ENCODE data around the gene ASB7. TPM values are rescaled to one million over a fixed set of nuclear protein-coding genes. Genes with fewer than 3 reads are reported as not detected.
A peak's percentile ranks its signal among the peaks of the same experiment; 100 is the strongest.
"Not testable (repeated sequence)": the region's sequence is repeated elsewhere in the genome, so short reads cannot be mapped to it uniquely, and the experiment has no call there.

Gene ASB7
- total and polyA plus RNA-seq, 9 donors, result 6.3 to 9.6 (median 8.5) TPM

DNA sequence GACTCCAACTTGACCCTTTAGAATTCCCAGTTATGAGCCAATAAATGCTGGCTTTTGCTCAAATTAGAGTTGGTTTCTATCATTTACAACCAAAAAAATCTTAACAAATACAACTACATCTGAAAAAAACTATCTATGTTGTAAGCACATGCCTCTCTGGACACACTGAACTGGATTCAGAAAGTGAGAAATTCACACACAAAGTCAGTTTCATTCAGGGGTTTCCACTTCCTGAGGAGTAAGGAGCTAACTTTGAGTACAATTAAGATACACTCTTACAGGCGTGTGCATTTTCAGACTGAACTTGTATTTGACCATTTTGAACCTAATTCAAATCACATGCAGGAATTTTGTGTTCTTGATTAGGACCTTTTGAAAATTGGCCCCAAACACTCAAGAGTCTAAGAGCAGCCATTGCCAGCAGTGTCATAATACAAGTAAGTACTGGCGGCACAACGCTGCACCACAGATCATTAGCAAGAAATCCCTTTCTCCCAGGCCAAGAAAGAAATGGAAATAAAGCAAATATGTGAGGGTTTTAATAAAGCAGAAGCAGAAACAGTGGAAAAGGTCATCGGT, 31.6 kb upstream of the ASB7 start:
- Histone ChIP-seq H3K4me1 (ENCODE audit: control insufficient read depth, insufficient read depth, low read length) (no peaks in the 10 kb centered on the region), H3K27ac (ENCODE audit: low read length) (no peak overlapping the region), H3K27me3 (ENCODE audit: control insufficient read depth, insufficient read depth, low read length) (no peaks in the 10 kb centered on the region), H3K9me3 (replicated peaks; ENCODE audit: control insufficient read depth, low read depth, low read length) (no peaks in the 10 kb centered on the region), H3K4me3 (ENCODE audit: low read length) (no peak overlapping the region), H3K36me3 (ENCODE audit: control insufficient read depth, insufficient read depth, low read length) (peaks cover 24% of the 10 kb centered on the region)
- peak; percentile 30 for DNase-seq
- WGBS (ENCODE audit: insufficient coverage), result no CpG with 5 or more reads among the region's 4 CpGs

DNA sequence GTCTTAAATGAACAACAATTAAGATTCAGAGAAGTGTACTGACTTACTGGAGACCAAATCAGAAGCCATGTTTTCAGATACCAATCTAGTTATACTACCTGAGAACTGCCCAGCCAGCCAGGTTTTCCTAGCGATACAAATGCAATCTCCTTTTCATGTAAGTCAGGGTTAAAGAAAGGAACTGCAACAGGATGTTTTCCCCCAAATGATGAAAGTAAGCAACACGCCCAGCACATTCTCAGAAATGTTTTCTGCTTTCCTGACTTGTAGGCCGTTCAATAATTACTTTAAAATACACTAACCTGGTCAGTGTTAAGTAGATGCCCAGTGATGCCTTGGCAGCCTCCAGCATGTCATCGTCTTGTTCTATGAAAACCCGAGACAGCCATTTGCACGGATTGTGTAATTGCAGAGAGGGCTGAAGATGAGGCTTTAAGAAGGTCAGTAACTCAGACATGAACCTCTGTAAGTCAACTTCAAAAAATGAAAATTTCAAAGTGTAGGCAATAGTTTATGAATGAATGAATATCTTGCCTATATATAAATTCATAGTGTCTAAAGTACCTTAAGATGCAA, 30.7 kb upstream of the ASB7 start:
- Histone ChIP-seq H3K36me3 (ENCODE audit: control insufficient read depth, insufficient read depth, low read length) (peaks cover 24% of the 10 kb centered on the region), H3K4me1 (ENCODE audit: control insufficient read depth, insufficient read depth, low read length) (no peaks in the 10 kb centered on the region)
- no peak for DNase-seq

DNA sequence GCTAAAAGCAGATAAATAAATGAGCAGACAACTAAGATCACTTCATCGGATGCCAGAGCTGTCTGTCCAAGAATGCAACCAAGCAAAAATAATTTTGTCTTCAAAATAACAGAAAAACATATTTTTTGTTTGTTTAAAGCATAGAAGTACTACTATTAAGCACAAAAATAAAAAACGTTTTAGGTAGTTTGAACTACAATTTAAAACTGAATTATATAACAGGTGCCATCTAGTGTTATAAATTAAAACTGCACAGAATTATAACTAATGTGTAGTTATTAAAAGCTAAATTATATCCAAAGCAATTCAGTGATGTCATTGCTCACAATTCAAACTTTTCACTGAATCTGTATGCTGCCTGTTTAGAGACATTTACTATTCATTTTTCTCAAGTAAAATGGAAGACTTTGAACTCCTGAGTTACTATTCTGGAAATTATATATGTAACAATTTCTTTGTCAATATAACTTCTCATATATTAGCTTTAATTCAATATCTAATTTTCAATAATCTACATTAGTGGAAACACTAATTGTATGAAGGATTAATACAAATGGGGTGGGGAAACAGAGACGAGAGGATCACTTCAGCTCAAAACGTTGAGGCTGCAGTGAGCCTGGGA, 29.9 kb upstream of the ASB7 start:
- H3K27ac ChIP-seq (ENCODE audit: low read length), result no peak overlapping the region
- H3K27me3 ChIP-seq (ENCODE audit: control insufficient read depth, insufficient read depth, low read length), result no peaks in the 10 kb centered on the region
- H3K4me1 ChIP-seq (ENCODE audit: control insufficient read depth, insufficient read depth, low read length), result no peaks in the 10 kb centered on the region
- H3K36me3 ChIP-seq (ENCODE audit: control insufficient read depth, insufficient read depth, low read length), result peaks cover 24% of the 10 kb centered on the region
- H3K9me3 ChIP-seq (replicated peaks; ENCODE audit: control insufficient read depth, low read depth, low read length), result no peaks in the 10 kb centered on the region
- WGBS (ENCODE audit: insufficient coverage), result no CpG with 5 or more reads among the region's 4 CpGs
- H3K4me3 ChIP-seq (ENCODE audit: low read length), result no peak overlapping the region
- peak; percentile 58 for DNase-seq

More for the DNA sequence above, 30.7 kb upstream of the ASB7 start:
- H3K9me3 ChIP-seq (replicated peaks; ENCODE audit: control insufficient read depth, low read depth, low read length), result no peaks in the 10 kb centered on the region
- H3K27ac ChIP-seq (ENCODE audit: low read length), result no peak overlapping the region
- WGBS (ENCODE audit: insufficient coverage), result 100% methylated on average over 1 of the region's 6 CpGs
- H3K4me3 ChIP-seq (ENCODE audit: low read length), result no peak overlapping the region
- H3K27me3 ChIP-seq (ENCODE audit: control insufficient read depth, insufficient read depth, low read length), result no peaks in the 10 kb centered on the region

DNA sequence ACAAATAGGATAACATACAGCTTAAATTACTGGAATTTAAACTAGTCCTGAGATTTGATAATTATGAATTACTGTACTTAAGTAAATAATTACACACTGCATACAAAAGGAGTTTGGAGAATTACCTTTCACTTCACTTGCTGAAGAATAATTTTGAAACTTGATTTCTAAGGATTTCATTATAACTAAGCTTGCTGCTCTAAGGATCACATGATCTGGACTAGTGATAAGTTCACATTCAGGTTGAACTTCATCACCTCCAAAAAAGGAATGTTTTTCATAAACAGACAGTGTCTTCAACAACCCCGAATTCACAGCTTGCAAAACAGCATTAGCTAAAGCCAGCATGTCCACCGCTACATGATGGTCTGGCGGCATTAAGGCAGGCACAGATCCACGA, 28.9 kb upstream of the ASB7 start:
- H3K4me1 ChIP-seq (ENCODE audit: control insufficient read depth, insufficient read depth, low read length), result no peaks in the 10 kb centered on the region
- no peak for DNase-seq
- H3K27ac ChIP-seq (ENCODE audit: low read length), result no peak overlapping the region
- no peak overlapping the region for H3K4me3 ChIP-seq (ENCODE audit: low read length)
- no peaks in the 10 kb centered on the region for H3K9me3 ChIP-seq (replicated peaks; ENCODE audit: control insufficient read depth, low read depth, low read length)
- 93% methylated on average over 3 of the region's 4 CpGs for WGBS (ENCODE audit: insufficient coverage)
- peaks cover 20% of the 10 kb centered on the region for H3K36me3 ChIP-seq (ENCODE audit: control insufficient read depth, insufficient read depth, low read length)
- no peaks in the 10 kb centered on the region for H3K27me3 ChIP-seq (ENCODE audit: control insufficient read depth, insufficient read depth, low read length)

DNA sequence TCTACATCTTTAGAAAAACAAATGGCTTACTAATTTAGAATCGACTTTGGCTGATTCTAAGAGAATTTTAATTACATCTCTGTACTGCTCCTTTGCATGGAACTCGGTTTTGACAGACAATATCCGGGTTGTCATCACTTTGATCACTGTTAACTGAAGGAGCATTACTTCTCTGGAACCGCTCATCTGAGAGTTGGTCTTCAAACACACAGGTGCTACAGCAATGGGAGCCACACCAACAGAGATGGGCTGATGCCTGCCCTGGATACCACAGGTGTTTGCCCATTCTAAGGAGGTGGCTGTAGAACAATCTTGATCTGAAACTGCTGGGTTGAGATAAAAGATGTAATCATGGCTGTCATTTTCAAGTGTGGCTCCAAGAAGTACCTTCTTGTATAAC, 22.0 kb upstream of the ASB7 start:
- no peaks in the 10 kb centered on the region for H3K27me3 ChIP-seq (ENCODE audit: control insufficient read depth, insufficient read depth, low read length)
- no peak overlapping the region for H3K27ac ChIP-seq (ENCODE audit: low read length)
- H3K9me3 ChIP-seq (replicated peaks; ENCODE audit: control insufficient read depth, low read depth, low read length), result no peaks in the 10 kb centered on the region
- H3K36me3 ChIP-seq (ENCODE audit: control insufficient read depth, insufficient read depth, low read length), result no peaks in the 10 kb centered on the region
- WGBS (ENCODE audit: insufficient coverage), result 90% methylated on average over 4 of the region's 4 CpGs
- no peak overlapping the region for H3K4me3 ChIP-seq (ENCODE audit: low read length)
- DNase-seq, result no peak
- H3K4me1 ChIP-seq (ENCODE audit: control insufficient read depth, insufficient read depth, low read length), result no peaks in the 10 kb centered on the region

DNA sequence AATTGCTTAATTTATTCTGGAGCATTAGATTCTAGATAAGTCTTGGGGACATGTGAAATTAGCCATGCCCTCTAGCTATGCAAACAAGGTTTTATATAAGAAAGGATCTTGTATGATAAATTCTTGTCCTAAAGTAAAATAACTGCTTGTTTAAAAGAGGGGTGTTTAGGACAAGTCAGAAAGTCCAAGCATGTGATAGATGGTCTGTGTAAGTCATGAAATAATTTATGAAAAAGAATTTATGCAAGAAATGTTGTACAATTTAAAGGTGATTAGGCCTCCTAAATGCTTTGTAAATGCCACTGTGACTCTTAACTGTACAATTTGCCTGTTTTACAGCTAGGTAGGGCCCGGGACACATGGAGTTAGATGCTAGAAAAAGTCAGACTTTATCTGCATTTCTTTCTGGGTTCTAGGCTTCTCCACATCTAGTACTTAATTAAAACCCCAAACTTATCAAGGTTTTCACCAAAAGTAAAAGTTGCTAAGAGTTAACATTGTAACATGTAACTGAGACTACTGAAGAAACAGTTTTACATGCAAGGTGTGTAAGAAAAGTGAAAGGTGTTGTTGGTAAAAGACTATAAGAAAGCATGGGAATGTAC, 13.6 kb upstream of the ASB7 start:
- H3K36me3 ChIP-seq (ENCODE audit: control insufficient read depth, insufficient read depth, low read length), result no peaks in the 10 kb centered on the region
- H3K27me3 ChIP-seq (ENCODE audit: control insufficient read depth, insufficient read depth, low read length), result no peaks in the 10 kb centered on the region
- no peak for DNase-seq
- H3K4me3 ChIP-seq (ENCODE audit: low read length), result no peak overlapping the region
- peaks cover 34% of the 10 kb centered on the region for H3K9me3 ChIP-seq (replicated peaks; ENCODE audit: control insufficient read depth, low read depth, low read length)
- WGBS (ENCODE audit: insufficient coverage), result no CpG with 5 or more reads among the region's 1 CpG
- no peak overlapping the region for H3K27ac ChIP-seq (ENCODE audit: low read length)
- no peaks in the 10 kb centered on the region for H3K4me1 ChIP-seq (ENCODE audit: control insufficient read depth, insufficient read depth, low read length)

DNA sequence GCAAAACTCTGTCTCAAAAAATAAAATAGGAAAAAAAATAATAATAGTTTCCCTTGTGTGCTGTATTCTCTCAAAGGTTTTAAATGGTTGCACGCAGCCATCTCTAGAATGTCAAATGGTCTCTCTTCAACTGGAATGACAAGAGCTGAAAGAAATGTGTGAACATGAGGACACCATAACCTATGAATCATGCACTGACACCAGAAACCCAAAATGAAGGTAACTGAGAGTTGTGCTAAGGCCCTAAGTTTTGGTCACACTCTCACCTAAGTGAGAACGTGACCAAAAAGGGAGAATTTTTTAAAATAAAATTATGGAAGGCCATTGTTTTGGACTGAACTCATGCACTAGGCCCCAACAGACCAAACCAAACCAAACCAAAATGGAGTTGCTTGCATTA, 11.2 kb upstream of the ASB7 start:
- no CpG with 5 or more reads among the region's 2 CpGs for WGBS (ENCODE audit: insufficient coverage)

DNA sequence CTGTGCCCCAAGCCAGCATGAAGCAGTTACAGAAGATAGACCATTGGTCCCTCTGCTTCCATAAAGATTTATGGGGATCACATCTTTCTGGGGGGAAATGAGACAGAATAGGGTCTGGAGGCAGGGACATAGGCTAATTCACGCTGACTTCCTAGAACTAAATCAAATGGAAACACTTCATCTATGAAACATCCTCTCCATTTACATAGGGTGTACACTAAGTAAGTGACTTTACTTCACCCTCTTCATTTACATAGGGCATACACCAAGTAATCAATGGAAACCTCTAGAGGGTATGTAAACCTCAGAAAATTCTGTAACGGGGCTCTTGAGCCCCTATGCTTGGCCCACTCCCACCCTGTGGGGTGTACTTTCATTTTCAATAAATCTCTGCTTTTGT, 10.6 kb upstream of the ASB7 start:
- Histone ChIP-seq H3K36me3 (ENCODE audit: control insufficient read depth, insufficient read depth, low read length) (no peaks in the 10 kb centered on the region), H3K27me3 (ENCODE audit: control insufficient read depth, insufficient read depth, low read length) (no peaks in the 10 kb centered on the region), H3K27ac (ENCODE audit: low read length) (no peak overlapping the region), H3K9me3 (replicated peaks; ENCODE audit: control insufficient read depth, low read depth, low read length) (peaks cover 34% of the 10 kb centered on the region), H3K4me1 (ENCODE audit: control insufficient read depth, insufficient read depth, low read length) (no peaks in the 10 kb centered on the region), H3K4me3 (ENCODE audit: low read length) (no peak overlapping the region)
- WGBS (ENCODE audit: insufficient coverage), result no CpG with 5 or more reads among the region's 2 CpGs
- no peak for DNase-seq

More for the DNA sequence above, 11.2 kb upstream of the ASB7 start:
- H3K27ac ChIP-seq (ENCODE audit: low read length); H3K4me3 ChIP-seq (ENCODE audit: low read length); H3K27me3 ChIP-seq (ENCODE audit: control insufficient read depth, insufficient read depth, low read length); H3K36me3 ChIP-seq (ENCODE audit: control insufficient read depth, insufficient read depth, low read length); DNase-seq; H3K4me1 ChIP-seq (ENCODE audit: control insufficient read depth, insufficient read depth, low read length): not testable (repeated sequence)
- peaks cover 34% of the 10 kb centered on the region for H3K9me3 ChIP-seq (replicated peaks; ENCODE audit: control insufficient read depth, low read depth, low read length)

DNA sequence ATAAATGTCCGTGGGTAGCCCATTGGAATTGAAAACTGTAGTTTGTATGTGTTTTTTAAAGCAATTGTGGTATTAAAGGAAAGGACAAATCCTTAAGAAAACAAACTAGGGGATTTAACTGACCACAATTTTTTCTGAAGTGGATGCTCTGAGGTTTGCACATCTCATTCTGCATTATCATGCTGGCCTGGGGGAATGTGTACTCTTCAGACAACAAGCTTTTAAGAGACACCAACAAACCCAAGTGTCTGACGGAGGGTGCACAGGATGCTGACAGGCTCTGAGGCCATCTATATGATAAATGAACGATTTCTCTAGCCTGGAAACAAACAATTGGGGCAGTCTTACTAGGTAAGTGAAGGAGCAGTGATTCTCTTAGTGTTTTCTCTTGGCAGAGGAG, 9.5 kb upstream of the ASB7 start:
- Histone ChIP-seq H3K27ac (ENCODE audit: low read length) (no peak overlapping the region), H3K27me3 (ENCODE audit: control insufficient read depth, insufficient read depth, low read length) (no peaks in the 10 kb centered on the region), H3K9me3 (replicated peaks; ENCODE audit: control insufficient read depth, low read depth, low read length) (peaks cover 26% of the 10 kb centered on the region), H3K36me3 (ENCODE audit: control insufficient read depth, insufficient read depth, low read length) (no peaks in the 10 kb centered on the region), H3K4me3 (ENCODE audit: low read length) (no peak overlapping the region), H3K4me1 (ENCODE audit: control insufficient read depth, insufficient read depth, low read length) (no peaks in the 10 kb centered on the region)
- DNase-seq, result no peak
- WGBS (ENCODE audit: insufficient coverage), result no CpG with 5 or more reads among the region's 3 CpGs

DNA sequence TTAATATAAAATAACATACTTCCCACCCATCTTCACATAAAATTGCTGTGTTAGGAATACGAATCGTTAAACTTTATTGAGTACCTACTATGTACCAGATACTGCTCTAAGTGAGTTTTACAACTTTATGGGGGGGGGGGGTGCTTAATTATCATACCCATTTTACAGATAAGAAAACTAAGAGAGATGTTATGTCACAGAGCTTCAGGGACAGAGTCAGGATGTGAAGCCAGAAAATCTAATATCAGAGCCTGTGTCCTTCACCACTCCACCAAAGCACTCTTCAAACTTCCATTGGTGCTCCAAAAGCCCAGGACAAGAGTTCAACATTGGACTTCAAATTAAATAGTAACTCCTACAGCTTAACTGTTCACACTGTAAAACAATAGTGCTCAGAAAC, 9.0 kb upstream of the ASB7 start:
- H3K36me3 ChIP-seq (ENCODE audit: control insufficient read depth, insufficient read depth, low read length), result no peaks in the 10 kb centered on the region
- H3K27me3 ChIP-seq (ENCODE audit: control insufficient read depth, insufficient read depth, low read length), result no peaks in the 10 kb centered on the region
- WGBS (ENCODE audit: insufficient coverage), result no CpG with 5 or more reads among the region's 2 CpGs
- peaks cover 23% of the 10 kb centered on the region for H3K9me3 ChIP-seq (replicated peaks; ENCODE audit: control insufficient read depth, low read depth, low read length)
- no peaks in the 10 kb centered on the region for H3K4me1 ChIP-seq (ENCODE audit: control insufficient read depth, insufficient read depth, low read length)
- no peak overlapping the region for H3K27ac ChIP-seq (ENCODE audit: low read length)
- H3K4me3 ChIP-seq (ENCODE audit: low read length), result no peak overlapping the region
- DNase-seq, result no peak
